CD14-positive monocyte (primary cell): ENCODE data around the gene AGAP9. TPM values are rescaled to one million over a fixed set of nuclear protein-coding genes. Genes with fewer than 3 reads are reported as not detected.
"Not testable (repeated sequence)": the region's sequence is repeated elsewhere in the genome, so short reads cannot be mapped to it uniquely, and the experiment has no call there.

Source experiments
- DNase-seq, 3 donors: peaks; one replicate each; pipeline ENCODE4 v3.0.0-alpha.2; 2011 to 2022
- H2AFZ ChIP-seq: 2 replicates; pipeline ENCODE4 v1.6.0; 2012; ENCODE audit warnings: mild to moderate bottlenecking, low read depth, low read length, inconsistent platforms; ENCODE audit not compliant: insufficient read depth, poor library complexity, severe bottlenecking
- H3K27ac ChIP-seq, 2 donors: 1 replicate in 1 of 2; 2 replicates in 1 of 2; pipeline ENCODE4 v1.5.1; 2012 to 2013; ENCODE audit warnings: low read length in 2 of 2, control low read depth in 1 of 2, inconsistent platforms in 1 of 2, low read depth in 1 of 2, mild to moderate bottlenecking in 1 of 2
- H3K27me3 ChIP-seq, 2 donors: one replicate each; pipeline versions ENCODE4 v1.6.0 to v1.6.1; 2011 to 2013; ENCODE audit warnings: low read length in 2 of 2; ENCODE audit not compliant: control insufficient read depth in 2 of 2, insufficient read depth in 2 of 2
- H3K36me3 ChIP-seq, 2 donors: replicated peaks in 1 of 2; 1 replicate in 1 of 2; 2 replicates in 1 of 2; pipeline versions ENCODE4 v1.5.1 to v1.6.1; 2012 to 2013; ENCODE audit warnings: low read length in 2 of 2, control low read depth in 1 of 2, inconsistent platforms in 1 of 2, mild to moderate bottlenecking in 1 of 2; ENCODE audit not compliant: insufficient read depth in 2 of 2, control insufficient read depth in 1 of 2
- H3K4me1 ChIP-seq, 2 donors: 1 replicate in 1 of 2; 2 replicates in 1 of 2; pipeline versions ENCODE4 v1.5.1 to v1.6.1; 2012 to 2013; ENCODE audit warnings: low read length in 2 of 2, control low read depth in 1 of 2, inconsistent platforms in 1 of 2, mild to moderate bottlenecking in 1 of 2, moderate library complexity in 1 of 2; ENCODE audit not compliant: insufficient read depth in 2 of 2, control insufficient read depth in 1 of 2
- H3K4me2 ChIP-seq: replicated peaks from 2 replicates; pipeline ENCODE3; 2012; ENCODE audit warnings: low read length, moderate library complexity, mild to moderate bottlenecking; ENCODE audit not compliant: poor library complexity, severe bottlenecking; ENCODE audit errors: extremely low read depth
- H3K4me3 ChIP-seq, 3 experiments: fragments of 200-600 bp in 1 of 3; sonication (generic) in 1 of 3; replicated peaks in 1 of 3; 1 replicate in 2 of 3; 2 replicates in 1 of 3; pipeline ENCODE4 v1.5.1; 2011 to 2013; ENCODE audit warnings: low read length in 3 of 3, mild to moderate bottlenecking in 3 of 3, control low read depth in 2 of 3, low read depth in 2 of 3, inconsistent platforms in 1 of 3, moderate library complexity in 1 of 3
- H3K79me2 ChIP-seq: 2 replicates; pipeline ENCODE4 v1.6.0; 2012; ENCODE audit warnings: mild to moderate bottlenecking, control low read depth, inconsistent platforms, low read length, moderate library complexity; ENCODE audit not compliant: insufficient read depth
- H3K9ac ChIP-seq: 2 replicates; pipeline ENCODE4 v1.6.0; 2017; ENCODE audit warnings: low read length, mild to moderate bottlenecking; ENCODE audit not compliant: insufficient read depth, poor library complexity, severe bottlenecking
- H3K9me3 ChIP-seq, 2 donors: replicated peaks in 1 of 2; 1 replicate in 1 of 2; 2 replicates in 1 of 2; pipeline versions ENCODE4 v1.5.1 to v1.6.1; 2012 to 2013; ENCODE audit warnings: low read length in 2 of 2, control low read depth in 1 of 2; ENCODE audit not compliant: control insufficient read depth in 1 of 2, insufficient read depth in 1 of 2
- H4K20me1 ChIP-seq: 2 replicates; pipeline ENCODE4 v1.6.0; 2012; ENCODE audit warnings: mild to moderate bottlenecking, low read length, control low read depth, moderate library complexity; ENCODE audit not compliant: insufficient read depth
- H3K27ac Mint-ChIP-seq, 7 donors: one replicate each; pipeline ENCODE4 v1.8.0; 2020; ENCODE audit warnings: mild to moderate bottlenecking in 7 of 7, mixed read lengths in 7 of 7, moderate library complexity in 6 of 7, inconsistent platforms in 2 of 7
- H3K27me3 Mint-ChIP-seq, 3 donors: one replicate each; pipeline ENCODE4 v1.8.0; 2021 to 2022; ENCODE audit warnings: low read depth in 3 of 3, mild to moderate bottlenecking in 3 of 3, mixed read lengths in 3 of 3, moderate library complexity in 3 of 3, inconsistent platforms in 1 of 3
- H3K36me3 Mint-ChIP-seq, 2 donors: one replicate each; pipeline ENCODE4 v1.8.0; 2020; ENCODE audit warnings: mixed read lengths in 2 of 2, inconsistent platforms in 1 of 2, mild to moderate bottlenecking in 1 of 2
- H3K4me1 Mint-ChIP-seq: one replicate; pipeline ENCODE4 v1.8.0; 2020; ENCODE audit warnings: mild to moderate bottlenecking, mixed read lengths
- H3K4me3 Mint-ChIP-seq, 2 donors: one replicate each; pipeline ENCODE4 v1.8.0; 2020; ENCODE audit warnings: mild to moderate bottlenecking in 2 of 2, mixed read lengths in 2 of 2, moderate library complexity in 1 of 2
- H3K9me3 Mint-ChIP-seq, 7 donors: one replicate each; pipeline ENCODE4 v1.8.0; 2020 to 2022; ENCODE audit warnings: mixed read lengths in 7 of 7, mild to moderate bottlenecking in 6 of 7, moderate library complexity in 6 of 7, inconsistent platforms in 2 of 7
- WGBS: methylation state at CpG from one replicate; pipeline ENCODE4 v1.1.5; 2013; ENCODE audit warnings: missing lambda C conversion rate; ENCODE audit not compliant: insufficient coverage; 5-methylcytosine and 5-hydroxymethylcytosine counted together
- intact Hi-C, 2 donors: fragments of 100-400 bp; cut with micrococcal nuclease; formaldehyde crosslinking; loops; one replicate each; pipeline versions ENCODE4 v1.15.0 to v1.15.1; 2023
- polyA plus RNA-seq, 3 donors: library from polyadenylated mRNA; depleted of rRNA in 1 of 3; unstranded in 2 of 3; stranded (reverse) in 1 of 3; fragments of 300-500 nt in 2 of 3; fragments of >200 nt in 1 of 3; fragmentation: Illumina TruSeq in 2 of 3; gene quantifications; 1 replicate in 2 of 3; 2 replicates in 1 of 3; pipeline ENCODE4 v1.2.3, GENCODE V29; 2012 to 2021

AGAP9 gene
- polyA plus RNA-seq, 3 donors = 0.24 to 11.2 TPM; not detected in 1

- H3K79me2 ChIP-seq, H3K4me3 Mint-ChIP-seq, H3K9ac ChIP-seq, intact Hi-C loops, H3K27ac ChIP-seq, H3K9me3 ChIP-seq, H3K27ac Mint-ChIP-seq, H3K36me3 Mint-ChIP-seq, H3K4me3 ChIP-seq, DNase-seq, H3K27me3 Mint-ChIP-seq, H3K9me3 Mint-ChIP-seq, H3K4me1 Mint-ChIP-seq, H3K27me3 ChIP-seq, H4K20me1 ChIP-seq, H3K36me3 ChIP-seq, H3K4me2 ChIP-seq, H3K4me1 ChIP-seq, H2AFZ ChIP-seq: not testable (repeated sequence)
- no CpG with 5 or more reads among the region's 3 CpGs for WGBS
These were observed 23.8 kb upstream of the AGAP9 start for GRCh38 chr10:47547286-47547685.

GRCh38 chr10:47536430-47536829 lies 13.0 kb upstream of the AGAP9 start:
- H3K36me3 ChIP-seq, H3K4me1 ChIP-seq, H4K20me1 ChIP-seq, H3K27me3 Mint-ChIP-seq, H3K9me3 Mint-ChIP-seq, H3K4me1 Mint-ChIP-seq, H3K4me3 ChIP-seq, H3K36me3 Mint-ChIP-seq, H3K9me3 ChIP-seq, H2AFZ ChIP-seq, H3K9ac ChIP-seq, intact Hi-C loops, H3K4me3 Mint-ChIP-seq, H3K27ac ChIP-seq, H3K79me2 ChIP-seq, H3K4me2 ChIP-seq, H3K27me3 ChIP-seq, DNase-seq: not testable (repeated sequence)
- no CpG with 5 or more reads among the region's 3 CpGs for WGBS
- H3K27ac Mint-ChIP-seq = peak overlapping the region in 1 of 7 donors; percentile 21

- H3K79me2 ChIP-seq, H3K9me3 Mint-ChIP-seq, H3K4me1 Mint-ChIP-seq, H4K20me1 ChIP-seq, intact Hi-C loops, H3K36me3 ChIP-seq, H3K27ac ChIP-seq, H3K27me3 ChIP-seq, H3K9me3 ChIP-seq, H3K4me3 Mint-ChIP-seq, H2AFZ ChIP-seq, H3K4me3 ChIP-seq, H3K27me3 Mint-ChIP-seq, H3K4me2 ChIP-seq, H3K36me3 Mint-ChIP-seq, H3K9ac ChIP-seq, H3K27ac Mint-ChIP-seq, H3K4me1 ChIP-seq, DNase-seq: not testable (repeated sequence)
- no CpG with 5 or more reads among the region's 9 CpGs for WGBS
These were observed 21.1 kb downstream of the AGAP9 start for GRCh38 chr10:47502313-47502712.

- DNase-seq, H3K4me1 Mint-ChIP-seq, H3K9me3 Mint-ChIP-seq, H3K79me2 ChIP-seq, H3K27me3 Mint-ChIP-seq, H2AFZ ChIP-seq, H3K4me1 ChIP-seq, H3K27ac ChIP-seq, H3K27me3 ChIP-seq, intact Hi-C loops, H3K36me3 ChIP-seq, H3K4me3 ChIP-seq, H3K36me3 Mint-ChIP-seq, H3K9me3 ChIP-seq, H3K4me2 ChIP-seq, H3K27ac Mint-ChIP-seq, H4K20me1 ChIP-seq, H3K9ac ChIP-seq, H3K4me3 Mint-ChIP-seq: not testable (repeated sequence)
- WGBS = no CpG with 5 or more reads among the region's 6 CpGs
These were observed 29.2 kb downstream of the AGAP9 start for GRCh38 chr10:47494226-47494625.
